ENCODE measurements around the gene EFHB.
"Not testable (repeated sequence)": the region's sequence is repeated elsewhere in the genome, so short reads cannot be mapped to it uniquely, and the experiment has no call there.

EFHB gene

DNA sequence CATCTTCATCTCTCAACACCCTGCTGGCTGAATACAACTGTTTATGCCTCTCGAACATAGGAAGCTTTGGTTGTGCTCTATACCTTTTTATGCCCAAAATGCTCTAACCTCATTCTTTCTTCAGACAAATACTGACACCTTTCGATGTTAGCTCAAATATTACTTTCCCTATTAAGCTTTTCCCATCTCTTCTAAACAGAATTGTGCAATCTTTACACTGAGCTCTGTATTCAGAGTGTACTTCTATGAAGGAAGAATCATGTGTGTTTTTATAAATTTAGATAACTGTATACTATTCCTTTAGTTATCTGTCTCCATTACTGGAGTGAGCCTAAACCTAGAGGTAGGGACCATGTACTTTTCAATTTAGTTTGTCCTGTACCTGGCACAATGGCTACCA is 1.6 kb downstream of the EFHB start:
- no peak for DNase-seq (ENCODE audit: low read depth in 1 of 2, low spot score in 1 of 2)

DNA sequence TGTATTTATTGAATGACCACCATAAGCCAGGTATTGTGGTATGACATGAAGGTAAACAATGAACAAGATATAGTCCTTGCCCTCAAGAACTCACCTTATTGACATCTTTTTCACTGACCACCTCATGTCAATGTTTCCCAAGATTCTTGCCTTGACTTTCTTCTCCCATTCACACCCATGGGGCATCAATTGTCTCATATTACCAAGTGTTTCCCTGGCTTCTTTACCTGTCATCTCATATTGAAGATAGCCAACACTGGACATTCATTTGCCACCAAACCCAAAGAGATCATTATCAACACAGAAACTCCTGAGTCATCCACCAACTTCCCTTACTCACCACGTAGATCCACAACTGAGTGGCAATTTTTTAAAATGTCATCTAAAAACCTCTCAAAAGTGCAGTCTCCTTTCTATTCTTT is 2.2 kb downstream of the EFHB start:
- DNase-seq (ENCODE audit: low read depth in 1 of 2, low spot score in 1 of 2): no peak

DNA sequence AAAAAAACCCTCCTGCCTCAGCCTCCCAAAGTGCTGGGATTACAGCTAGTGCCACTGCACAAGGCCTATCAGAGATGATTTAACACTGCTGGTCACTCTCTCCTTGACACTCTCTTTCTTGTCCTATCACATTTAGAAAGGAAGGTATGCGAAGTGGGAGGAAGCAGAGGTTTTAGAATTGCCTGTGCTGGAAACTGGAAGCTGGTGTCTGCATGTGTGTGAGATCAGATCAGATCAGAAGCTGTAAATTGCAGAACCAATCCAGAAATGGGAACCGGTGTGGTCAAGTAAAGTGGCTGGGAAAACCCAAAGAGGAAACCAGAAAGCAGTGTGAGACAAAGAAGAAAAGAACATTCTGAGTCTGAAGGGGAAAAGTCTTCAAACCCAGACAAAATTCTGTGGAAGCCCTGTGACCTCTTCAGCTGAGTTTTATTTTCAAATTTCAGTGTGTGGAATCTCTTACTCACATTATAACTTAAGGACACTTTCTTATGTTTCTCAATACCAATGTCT is 2.8 kb downstream of the EFHB start:
- no peak for DNase-seq (ENCODE audit: low read depth in 1 of 2, low spot score in 1 of 2)

DNA sequence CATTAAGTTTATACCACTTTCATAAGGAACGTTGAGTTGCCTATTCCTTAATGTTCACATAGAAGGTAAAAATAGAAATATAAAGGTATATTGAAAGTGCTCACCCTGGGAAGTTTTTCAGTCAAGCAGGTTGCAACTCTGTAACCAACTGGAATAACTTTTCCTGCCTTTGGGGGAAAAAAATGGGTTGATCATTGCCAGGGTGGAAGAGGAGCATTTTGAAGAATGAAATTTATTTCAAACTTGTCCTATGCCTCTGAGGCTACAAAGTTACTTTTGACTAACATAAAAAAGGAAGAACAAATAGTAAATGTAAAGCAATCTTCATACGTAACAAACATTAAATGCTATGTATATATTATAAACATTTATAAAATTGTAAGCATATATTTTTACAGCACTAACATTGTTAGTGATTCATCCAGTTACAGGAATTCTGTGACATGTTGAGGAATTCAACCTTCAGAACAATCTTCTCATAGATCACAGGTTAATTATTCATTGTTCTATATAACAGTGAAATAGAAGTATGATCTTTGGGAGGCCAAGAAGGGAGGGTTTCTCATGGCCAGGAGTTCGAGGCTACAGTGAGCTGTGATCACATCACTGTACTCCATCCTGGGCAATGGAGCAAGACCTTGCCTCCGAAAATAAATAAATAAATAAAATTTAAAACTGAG is 13.5 kb downstream of the EFHB start:
- no peak for DNase-seq (ENCODE audit: low read depth in 1 of 2, low spot score in 1 of 2)

GRCh38 chr3:19917167-19917566 is 16.9 kb downstream of the EFHB start:
- no peak for DNase-seq (ENCODE audit: low read depth in 1 of 2, low spot score in 1 of 2)

DNA sequence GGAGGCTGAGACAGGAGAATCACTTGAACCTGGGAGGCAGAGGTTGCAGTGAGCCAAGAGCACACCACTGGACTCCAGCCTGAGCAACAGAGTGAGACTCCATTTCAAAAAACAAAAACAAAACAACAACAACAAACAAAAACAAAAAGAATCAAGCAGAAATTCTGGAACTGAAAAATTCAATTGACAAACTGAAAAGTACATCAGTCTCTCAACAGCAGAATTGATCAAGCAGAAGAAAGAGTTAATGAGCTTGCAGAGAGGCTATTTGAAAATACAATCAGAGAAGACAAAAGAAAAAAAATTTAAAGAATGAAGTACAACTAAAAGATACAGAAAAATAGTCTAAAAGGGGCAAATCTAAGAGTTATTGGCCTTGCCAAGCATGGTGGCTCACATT is 22.6 kb downstream of the EFHB start:
- DNase-seq (ENCODE audit: low read depth in 1 of 2, low spot score in 1 of 2): no peak

DNA sequence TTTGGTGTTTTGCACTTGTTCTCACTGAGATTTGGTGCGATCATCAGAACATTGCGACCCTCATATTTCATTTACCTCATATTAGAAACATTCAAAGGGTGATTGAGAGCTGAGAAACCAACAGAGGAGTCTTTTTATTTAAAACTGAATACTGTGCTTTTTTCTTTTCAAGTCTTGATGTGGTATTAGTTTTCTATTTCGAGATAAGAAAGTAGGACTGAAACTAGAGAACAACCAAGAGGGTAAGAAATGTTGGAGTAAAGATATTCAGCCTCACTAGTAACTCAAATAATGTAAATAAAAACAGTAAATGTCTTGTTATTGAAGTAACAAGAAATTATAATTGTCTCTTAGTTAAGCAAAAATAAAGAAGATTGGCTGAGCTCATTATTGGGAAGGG is 26.5 kb downstream of the EFHB start:
- DNase-seq (ENCODE audit: low read depth in 1 of 2, low spot score in 1 of 2): no peak

DNA sequence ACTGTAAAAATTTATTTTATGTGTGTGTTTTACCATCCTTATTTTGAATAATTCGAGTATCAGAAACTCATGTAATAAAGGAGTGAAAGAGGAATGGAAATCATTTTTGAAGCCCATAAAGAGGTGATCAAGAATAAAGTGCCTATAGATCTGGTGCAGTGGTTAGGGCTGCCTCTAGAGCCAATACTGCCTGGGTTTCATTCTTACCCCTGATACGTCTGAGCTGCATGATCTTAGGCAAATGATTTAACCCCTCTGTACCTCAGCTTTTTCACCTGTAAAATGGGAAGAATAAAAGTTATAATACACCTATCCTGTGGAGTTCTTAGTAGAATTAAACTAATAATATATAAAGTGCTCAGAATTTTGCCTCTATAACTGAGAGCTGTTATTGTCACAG is 30.4 kb downstream of the EFHB start:
- no peak for DNase-seq (ENCODE audit: low read depth in 1 of 2, low spot score in 1 of 2)

GRCh38 chr3:19901918-19902317 is 32.1 kb downstream of the EFHB start:
- no peak for DNase-seq (ENCODE audit: low read depth in 1 of 2, low spot score in 1 of 2)

GRCh38 chr3:19901337-19901736 is 32.7 kb downstream of the EFHB start:
- DNase-seq (ENCODE audit: low read depth in 1 of 2, low spot score in 1 of 2): no peak

DNA sequence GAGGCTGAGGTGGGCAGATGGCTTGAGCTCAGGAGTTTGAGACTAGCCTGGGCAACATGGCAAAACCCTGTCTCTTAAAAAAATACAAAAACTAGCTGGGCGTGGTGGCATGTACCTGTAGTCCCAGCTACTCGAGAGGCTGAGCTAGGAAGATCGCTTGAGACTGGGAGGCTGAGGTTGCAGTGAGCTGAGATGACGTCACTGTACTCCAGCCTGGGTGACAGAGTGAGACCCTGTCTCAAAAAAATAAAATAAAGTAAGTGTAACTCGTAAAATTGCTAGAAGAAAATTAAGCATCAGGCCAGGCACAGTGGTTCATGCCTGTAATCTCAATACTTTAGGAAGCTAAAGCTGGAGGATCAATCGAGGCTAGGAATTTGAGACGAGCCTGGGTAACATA is 34.2 kb downstream of the EFHB start:
- DNase-seq (ENCODE audit: low read depth in 1 of 2, low spot score in 1 of 2): not testable (repeated sequence)

GRCh38 chr3:19899264-19899663 is 34.8 kb downstream of the EFHB start:
- no peak for DNase-seq (ENCODE audit: low read depth in 1 of 2, low spot score in 1 of 2)

DNA sequence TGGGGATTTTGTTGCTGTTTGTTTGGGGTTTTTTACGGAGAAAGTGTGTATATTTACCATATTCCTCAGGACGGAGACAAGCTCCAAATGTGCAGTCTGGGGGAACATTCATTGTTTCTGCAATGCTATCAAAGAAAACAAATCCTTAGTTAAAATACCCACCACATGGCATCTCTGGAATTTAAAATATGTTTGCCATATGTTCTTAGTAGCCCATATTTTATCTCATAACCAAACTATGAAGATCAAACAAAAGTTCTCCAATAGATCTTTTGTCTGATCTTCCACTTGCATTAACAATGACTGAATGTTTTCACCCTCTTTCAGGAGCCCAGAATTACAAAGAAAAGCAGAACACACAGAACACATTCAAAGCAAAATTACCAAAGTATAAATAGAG is 35.3 kb downstream of the EFHB start:
- no peak for DNase-seq (ENCODE audit: low read depth in 1 of 2, low spot score in 1 of 2)

DNA sequence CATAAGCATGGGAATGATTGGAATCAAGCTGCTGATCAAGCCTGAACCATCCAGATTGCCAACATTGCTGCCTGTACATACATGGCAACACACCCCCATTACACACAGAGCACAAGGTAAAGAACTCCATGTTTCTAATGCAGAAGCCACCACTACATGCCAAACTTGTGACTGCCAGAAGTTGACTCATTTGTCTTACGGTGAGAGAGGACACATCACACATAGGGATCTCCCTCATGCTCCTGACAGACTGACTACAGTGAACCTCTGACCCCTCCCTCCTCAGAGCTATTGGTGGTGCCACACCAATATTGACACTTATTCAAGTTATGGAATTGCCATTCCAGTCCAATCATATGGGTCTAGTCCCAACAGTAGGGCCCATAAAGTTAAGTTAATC is 42.3 kb downstream of the EFHB start:
- DNase-seq (ENCODE audit: low read depth in 1 of 2, low spot score in 1 of 2): no peak

DNA sequence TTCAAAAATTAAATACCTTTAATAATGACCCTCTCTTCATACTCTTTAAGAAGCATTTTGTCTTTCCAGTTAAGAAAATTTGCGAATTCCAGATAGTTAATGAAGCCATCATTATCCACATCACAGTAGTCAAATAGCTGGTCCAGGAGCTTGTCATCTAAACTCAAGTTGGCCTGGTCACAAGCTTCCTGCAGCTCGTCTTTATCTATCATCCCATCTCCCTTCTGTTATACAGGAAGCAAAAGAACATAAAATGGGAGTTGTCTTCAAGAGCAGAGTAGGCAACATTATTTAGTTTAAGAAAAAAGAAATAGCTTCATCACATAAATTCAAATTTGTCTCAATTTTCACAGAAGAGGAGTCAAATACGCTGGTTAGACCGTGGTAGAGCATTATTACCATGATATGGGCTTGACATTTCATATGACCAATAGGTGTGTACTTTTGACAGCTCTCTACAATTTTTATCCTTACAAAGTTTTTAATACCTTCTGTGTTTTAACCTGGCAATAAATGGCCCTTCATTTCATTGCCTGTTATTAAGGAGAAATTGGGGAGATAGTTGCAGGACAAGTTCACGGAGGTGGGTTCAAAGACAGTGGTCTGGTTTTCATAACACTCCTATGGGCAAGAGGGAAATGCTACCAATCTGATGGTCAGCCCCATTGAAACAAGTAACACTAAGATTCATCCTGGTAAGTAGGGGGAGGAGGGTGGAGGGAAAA is 45.4 kb downstream of the EFHB start:
- DNase-seq (ENCODE audit: low read depth in 1 of 2, low spot score in 1 of 2): no peak

GRCh38 chr3:19887122-19887521 is 46.9 kb downstream of the EFHB start:
- not testable (repeated sequence) for DNase-seq (ENCODE audit: low read depth in 1 of 2, low spot score in 1 of 2)

DNA sequence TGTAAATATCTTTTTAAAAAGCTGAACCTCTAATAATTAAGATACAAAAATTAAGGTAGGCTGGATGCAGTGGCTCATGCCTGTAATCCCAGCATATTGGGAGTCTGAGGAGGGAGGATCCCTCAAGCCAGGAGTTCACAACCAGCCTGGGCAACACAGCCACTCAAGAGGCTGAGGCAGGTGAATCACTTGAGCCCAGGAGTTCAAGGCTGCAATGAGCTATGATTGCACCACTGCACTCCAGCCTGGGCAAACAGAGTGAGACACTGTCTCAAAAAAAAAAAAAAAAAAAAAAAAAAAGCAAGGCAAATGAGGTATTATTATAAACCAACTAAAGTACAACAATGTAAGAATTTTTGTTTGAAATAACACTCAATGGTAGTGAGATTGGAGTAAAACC is 47.6 kb downstream of the EFHB start:
- DNase-seq (ENCODE audit: low read depth in 1 of 2, low spot score in 1 of 2): no peak

GRCh38 chr3:19885468-19885867 is 48.5 kb downstream of the EFHB start:
- DNase-seq (ENCODE audit: low read depth in 1 of 2, low spot score in 1 of 2): no peak

DNA sequence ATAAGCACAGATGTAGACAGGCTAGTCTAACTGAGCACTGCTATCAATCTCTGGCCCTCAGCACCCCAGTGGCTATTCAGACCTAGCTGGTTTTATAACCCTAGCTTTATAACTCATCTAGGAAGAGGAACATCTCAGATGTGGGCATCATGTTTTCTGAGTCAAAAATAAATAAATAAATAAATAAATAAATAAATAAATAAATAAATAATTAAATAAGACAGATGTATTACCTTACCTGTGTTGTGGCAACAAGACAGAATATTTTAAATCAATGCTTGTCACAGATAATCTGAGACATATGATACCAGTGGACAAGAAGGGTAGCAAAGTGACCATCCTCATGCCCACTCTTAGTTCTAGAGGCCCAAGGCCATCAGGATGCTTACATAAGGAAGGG is 52.2 kb downstream of the EFHB start:
- no peak for DNase-seq (ENCODE audit: low read depth in 1 of 2, low spot score in 1 of 2)

DNA sequence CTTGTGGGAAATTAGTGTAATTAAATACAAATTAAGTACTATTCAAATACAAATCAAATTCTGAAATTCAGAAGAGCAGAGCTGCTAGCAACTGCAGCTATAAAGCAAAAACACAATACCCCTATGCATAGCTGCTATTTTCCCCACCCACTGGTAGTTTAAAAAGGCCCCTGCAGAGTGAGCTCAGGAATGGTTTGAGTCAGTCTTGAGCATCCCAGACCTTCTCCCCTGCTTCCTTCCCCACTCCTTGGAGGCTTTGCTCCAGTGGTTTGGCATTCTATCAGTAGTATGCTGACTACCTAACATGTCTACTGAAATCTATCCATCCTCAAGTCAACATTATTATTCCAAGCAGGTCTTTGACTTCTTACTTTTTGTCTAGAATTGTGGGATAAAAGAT is 53.0 kb downstream of the EFHB start:
- DNase-seq (ENCODE audit: low read depth in 1 of 2, low spot score in 1 of 2): no peak

DNA sequence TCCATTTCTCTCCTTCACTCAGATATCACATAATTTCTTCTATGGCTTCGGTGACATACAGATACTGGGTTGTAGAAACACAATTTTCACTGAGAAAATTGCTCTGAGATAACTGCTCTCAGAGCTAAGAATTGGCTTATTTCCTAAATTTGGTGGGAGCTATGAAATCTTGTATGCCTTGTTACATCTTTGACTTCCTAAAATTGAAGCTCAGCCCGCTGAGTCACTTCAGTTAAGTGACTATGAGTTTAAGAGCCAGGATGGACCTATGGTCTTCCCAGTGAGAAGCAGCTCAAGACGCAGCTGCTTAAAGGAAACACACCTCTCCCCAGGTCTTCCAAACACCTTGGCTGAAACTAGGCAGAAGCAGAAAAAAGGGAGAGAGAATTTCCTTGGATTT is 56.4 kb downstream of the EFHB start:
- DNase-seq (ENCODE audit: low read depth in 1 of 2, low spot score in 1 of 2): no peak

GRCh38 chr3:19866751-19867347 is 67.2 kb downstream of the EFHB start:
- peak in 1 of 2 donors; percentile 1 for DNase-seq (ENCODE audit: low read depth in 1 of 2, low spot score in 1 of 2)
